BLaER1 treated with 17β-estradiol and CSF1 and Interleukin-3, amounts not matched to agents 10 nM and 100 nM (cell line): ENCODE measurements around the gene TNNC2.

Experiments used
- H3K27ac ChIP-seq, 11 experiments: shearing (Covaris generic); formaldehyde crosslinking; 2 replicates each; pipeline ENCODE4 v1.8.1; 2022
- H3K27me3 ChIP-seq, 11 experiments: shearing (Covaris generic); formaldehyde crosslinking; 2 replicates each; pipeline ENCODE4 v1.8.1; 2022
- H3K36me3 ChIP-seq, 11 experiments: shearing (Covaris generic); formaldehyde crosslinking; 2 replicates each; pipeline ENCODE4 v1.8.1; 2022
- H3K4me1 ChIP-seq, 10 experiments: shearing (Covaris generic); formaldehyde crosslinking; 2 replicates each; pipeline ENCODE4 v1.8.1; 2022
- H3K4me2 ChIP-seq, 11 experiments: shearing (Covaris generic); formaldehyde crosslinking; 2 replicates each; pipeline ENCODE4 v1.8.1; 2022
- H3K4me3 ChIP-seq, 10 experiments: shearing (Covaris generic); formaldehyde crosslinking; 2 replicates each; pipeline ENCODE4 v1.8.1; 2022
- H3K9ac ChIP-seq, 11 experiments: shearing (Covaris generic); formaldehyde crosslinking; 2 replicates each; pipeline ENCODE4 v1.8.1; 2022
- H3K9me3 ChIP-seq, 11 experiments: shearing (Covaris generic); formaldehyde crosslinking; replicated peaks in 1 of 11; 2 replicates each; pipeline ENCODE4 v1.8.1; 2022
- H4K20me1 ChIP-seq, 11 experiments: shearing (Covaris generic); formaldehyde crosslinking; 2 replicates each; pipeline ENCODE4 v1.8.1; 2022
- Cebpa-rat ChIP-seq, 11 experiments: shearing (Covaris generic); IDR thresholded peaks; 2 replicates each; pipeline ENCODE4 v1.8.1; 2022

Gene TNNC2

DNA sequence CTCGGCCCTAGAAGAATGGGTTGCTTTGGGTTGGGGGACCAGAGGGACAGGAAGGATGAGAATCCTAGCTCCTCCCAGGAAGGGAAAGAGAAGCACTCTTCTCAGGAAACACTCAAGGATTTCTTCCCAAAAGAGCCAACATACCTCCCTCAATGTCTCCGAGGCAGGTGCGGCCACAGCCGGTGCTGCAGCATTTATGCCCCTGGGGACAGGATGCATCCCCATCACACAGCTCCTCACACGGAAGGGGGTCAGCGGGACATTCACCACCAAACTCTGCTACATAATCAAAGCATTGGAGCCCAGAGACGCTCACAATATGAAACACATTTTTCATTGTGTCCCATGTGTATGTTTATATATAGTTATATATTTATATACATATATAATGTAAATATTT lies 50.2 kb downstream of the TNNC2 start:
- Histone ChIP-seq H3K9me3 (no peaks in the 10 kb centered on the region), H3K36me3 (no peaks in the 10 kb centered on the region), H4K20me1 (no peaks in the 10 kb centered on the region), H3K27me3 (no peaks in the 10 kb centered on the region), H3K4me2 (no peak overlapping the region), H3K4me1 (peaks cover 0 to 6% (median 0%) of the 10 kb centered on the region in 10 experiments; a peak in 2 of 20 replicates), H3K9ac (no peak overlapping the region), H3K27ac (no peak overlapping the region), H3K4me3 (no peak overlapping the region)
- TF ChIP-seq Cebpa-rat (IDR thresholded peaks at IDR 0.05) = no peak

- Histone ChIP-seq H3K27ac (no peak overlapping the region), H3K4me2 (no peak overlapping the region), H3K4me3 (no peak overlapping the region), H3K9me3 (no peaks in the 10 kb centered on the region), H4K20me1 (no peaks in the 10 kb centered on the region), H3K4me1 (peaks cover 4 to 14% (median 9%) of the 10 kb centered on the region in 10 experiments; a peak in 19 of 20 replicates), H3K27me3 (no peaks in the 10 kb centered on the region), H3K36me3 (no peaks in the 10 kb centered on the region), H3K9ac (no peak overlapping the region)
- no peak for TF ChIP-seq Cebpa-rat (IDR thresholded peaks at IDR 0.05)
Measured at GRCh38 chr20:45775411-45775810, 51.7 kb downstream of the TNNC2 start.

DNA sequence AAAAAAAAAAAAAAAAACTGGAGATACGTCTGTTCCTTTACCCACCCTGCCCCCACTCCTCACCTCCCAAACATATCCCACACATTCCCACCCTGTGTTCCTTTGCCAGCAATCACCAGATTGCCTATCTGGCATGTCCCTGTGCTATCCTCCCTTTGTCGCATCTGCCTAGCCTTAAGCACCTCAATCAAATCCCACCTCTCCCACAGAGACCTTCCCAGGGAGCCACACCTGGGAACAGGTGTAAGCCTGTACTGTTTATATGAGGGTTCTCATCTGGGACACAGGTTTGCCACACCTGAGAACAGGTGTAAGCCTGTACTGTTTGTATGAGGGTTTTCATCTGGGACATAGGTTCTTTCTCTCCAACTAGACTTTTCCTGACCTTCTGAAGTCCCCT lies 52.2 kb downstream of the TNNC2 start:
- Histone ChIP-seq H3K4me1 (peaks cover 4 to 14% (median 9%) of the 10 kb centered on the region in 10 experiments; a peak in 19 of 20 replicates), H3K4me2 (no peak overlapping the region), H4K20me1 (no peaks in the 10 kb centered on the region), H3K4me3 (no peak overlapping the region), H3K9me3 (no peaks in the 10 kb centered on the region), H3K36me3 (no peaks in the 10 kb centered on the region), H3K9ac (no peak overlapping the region), H3K27me3 (no peaks in the 10 kb centered on the region), H3K27ac (no peak overlapping the region)
- TF ChIP-seq Cebpa-rat (IDR thresholded peaks at IDR 0.05) = no peak
